Ovary (tissue), 9 donors: ENCODE data around the gene DNAI1. TPM values are rescaled to one million over a fixed set of nuclear protein-coding genes. Genes with fewer than 3 reads are reported as not detected.

Experiments
- DNase-seq, 5 donors: peaks; one replicate each; pipeline ENCODE4 v3.0.0-alpha.2; 2019 to 2020
- H3K27ac ChIP-seq, 2 donors: fragments of 200-600 bp; one replicate each; pipeline versions ENCODE4 v1.5.1 to v1.8.0; 2019 to 2022
- H3K27me3 ChIP-seq: fragments of 200-600 bp; one replicate; pipeline ENCODE4 v1.8.0; 2022
- H3K36me3 ChIP-seq: fragments of 200-600 bp; sonication (generic); one replicate; pipeline ENCODE4 v1.5.1; 2019
- H3K4me1 ChIP-seq: one replicate; pipeline ENCODE4 v1.8.1; 2013; ENCODE audit warnings: mild to moderate bottlenecking, moderate library complexity; ENCODE audit not compliant: insufficient read depth
- H3K4me3 ChIP-seq: fragments of 200-600 bp; sonication (generic); one replicate; pipeline ENCODE4 v1.5.1; 2017
- H3K9me3 ChIP-seq, 2 donors: fragments of 200-600 bp in 1 of 2; sonication (generic) in 1 of 2; one replicate each; pipeline versions ENCODE4 v1.5.1 to v1.8.1; 2013 to 2019; ENCODE audit warnings: mild to moderate bottlenecking in 1 of 2, moderate library complexity in 1 of 2
- CTCF ChIP-seq, 3 donors: fragments of 450-650 bp in 2 of 3; fragments of 200-600 bp in 1 of 3; IDR thresholded peaks; one replicate each; pipeline versions ENCODE4 v1.5.1 to v1.8.0; 2016 to 2022; ENCODE audit warnings: antibody characterized with exemption in 3 of 3, mild to moderate bottlenecking in 1 of 3
- EP300 ChIP-seq: sonication (generic); formaldehyde crosslinking; IDR thresholded peaks from one replicate; pipeline ENCODE4 v1.6.1; 2017; ENCODE audit warnings: antibody characterized with exemption
- POLR2A ChIP-seq: fragments of 450-650 bp; IDR thresholded peaks from one replicate; pipeline ENCODE4 v1.6.1; 2017; ENCODE audit warnings: antibody characterized with exemption, mild to moderate bottlenecking, moderate library complexity
- WGBS, 3 donors: extraction: QIAGEN DNeasy Blood & Tissue Kit in 1 of 3; methylation state at CpG; one replicate each; pipeline versions ENCODE4 v1.1.5 to v1.1.7; 2013 to 2017; 5-methylcytosine and 5-hydroxymethylcytosine counted together
- intact Hi-C, 4 donors: fragments of 100-400 bp; cut with DNase I; formaldehyde crosslinking; loops; one replicate each; pipeline versions ENCODE4 v1.11.0 to v1.15.1; 2022 to 2023
- polyA plus RNA-seq, 2 donors: library from polyadenylated mRNA; stranded (reverse); fragments of 200-250 nt in 1 of 2; fragments of 350-450 nt in 1 of 2; fragmentation: Illumina TruSeq in 1 of 2; extraction: RNeasy Lipid Tissue Mini Kit (QIAGEN cat#74804) in 1 of 2; gene quantifications; one replicate each; pipeline ENCODE4 v1.2.3, GENCODE V29; 2013 to 2014
- total RNA-seq, 7 donors: library from RNA; depleted of rRNA in 2 of 7; stranded (reverse); fragments of >200 nt in 2 of 7; fragmentation: NEBNext Ultra II Directional in 3 of 7; extraction: Animal tissue kit (Norgen Biotek cat#: 25700) in 3 of 7; gene quantifications; one replicate each; pipeline versions ENCODE4 v1.1.0 to v1.2.4, GENCODE V29; 2016 to 2023
- donor health status: DM: no; HTN: no; CAD: no; lungs with moderate emphysema.
- donor health status: DM: no; HTN: no; CAD: no.
- donor health status: Bipolar disorder and iron deficiency.
- donor health status: DM: yes; HTN: yes; CAD: no.
- donor health status: DM: no; HTN: no; CAD: no.
- donor health status: DM: yes; HTN: yes; CAD: no.

DNAI1 gene
- total and polyA plus RNA-seq, 9 donors, result 0.10 to 26.1 (median 1.9) TPM; not detected in 3

GRCh38 chr9:34458959-34459340 is 345 bp downstream of the DNAI1 start:
- no peaks in the 10 kb centered on the region for H3K36me3 ChIP-seq
- no peaks in the 10 kb centered on the region for H3K9me3 ChIP-seq
- H3K27me3 ChIP-seq, result no peaks in the 10 kb centered on the region
- DNase-seq, result peak in 2 of 5 donors; percentile 36 to 60
- intact Hi-C loops, result no loop called here
- H3K4me3 ChIP-seq, result peak overlapping the region; percentile 22
- TF ChIP-seq POLR2A (no peak), EP300 (no peak), CTCF (IDR thresholded peaks at IDR 0.05) (no peak)
- 8 to 10% (median 9%) methylated on average over 11 of the region's 11 CpGs for WGBS, 3 donors
- no peak overlapping the region for H3K27ac ChIP-seq
- peaks cover 5% of the 10 kb centered on the region for H3K4me1 ChIP-seq

GRCh38 chr9:34459356-34459755 is 751 bp downstream of the DNAI1 start:
- H3K27me3 ChIP-seq, result no peaks in the 10 kb centered on the region
- H3K27ac ChIP-seq, result no peak overlapping the region
- 75 to 81% (median 76%) methylated on average over 14 of the region's 14 CpGs for WGBS, 3 donors
- DNase-seq, result peak in 1 of 5 donors; percentile 17
- H3K9me3 ChIP-seq, result no peaks in the 10 kb centered on the region
- TF ChIP-seq CTCF (IDR thresholded peaks at IDR 0.05), result no peak
- no peak for TF ChIP-seq POLR2A
- intact Hi-C loops, result no loop called here
- peaks cover 5% of the 10 kb centered on the region for H3K4me1 ChIP-seq
- H3K36me3 ChIP-seq, result no peaks in the 10 kb centered on the region
- no peak overlapping the region for H3K4me3 ChIP-seq

- intact Hi-C loops, result no loop called here
Measured at GRCh38 chr9:34459941-34460340, 1.3 kb downstream of the DNAI1 start.

GRCh38 chr9:34463098-34463900 is 4.7 kb downstream of the DNAI1 start:
- Histone ChIP-seq H3K9me3 (no peaks in the 10 kb centered on the region), H3K27ac (no peak overlapping the region), H3K27me3 (no peaks in the 10 kb centered on the region), H3K4me1 (no peaks in the 10 kb centered on the region), H3K4me3 (no peak overlapping the region), H3K36me3 (no peaks in the 10 kb centered on the region)
- intact Hi-C loops, result no loop called here
- DNase-seq, result no peak
- no peak for TF ChIP-seq CTCF (IDR thresholded peaks at IDR 0.05)
- TF ChIP-seq EP300, result no peak
- TF ChIP-seq POLR2A, result no peak
- 41 to 44% (median 42%) methylated on average over 5 of the region's 5 CpGs for WGBS, 3 donors

More at GRCh38 chr9:34459941-34460340, 1.3 kb downstream of the DNAI1 start:
- no peak overlapping the region for H3K27ac ChIP-seq
- H3K36me3 ChIP-seq, result no peaks in the 10 kb centered on the region
- TF ChIP-seq EP300 (no peak), POLR2A (no peak), CTCF (IDR thresholded peaks at IDR 0.05) (no peak)
- no peak overlapping the region for H3K4me3 ChIP-seq
- no peaks in the 10 kb centered on the region for H3K9me3 ChIP-seq
- H3K27me3 ChIP-seq, result no peaks in the 10 kb centered on the region
- DNase-seq, result no peak
- 41 to 64% (median 50%) methylated on average over 3 of the region's 3 CpGs for WGBS, 3 donors
- H3K4me1 ChIP-seq, result peaks cover 5% of the 10 kb centered on the region
